Peyer's patch (tissue), 4 donors: ENCODE measurements around the gene TBCD. TPM values are rescaled to one million over a fixed set of nuclear protein-coding genes. Genes with fewer than 3 reads are reported as not detected.

ENCODE experiments used
- DNase-seq, 3 donors: peaks; one replicate each; pipeline ENCODE4 v3.0.0-alpha.2; 2017 to 2019
- H3K27ac ChIP-seq, 4 donors: fragments of 200-600 bp; sonication (generic); one replicate each; pipeline ENCODE4 v1.5.1; 2016 to 2019
- H3K27me3 ChIP-seq, 2 donors: fragments of 200-600 bp; sonication (generic); one replicate each; pipeline ENCODE4 v1.5.1; 2019
- H3K36me3 ChIP-seq, 3 donors: fragments of 200-600 bp; sonication (generic); one replicate each; pipeline ENCODE4 v1.5.1; 2016 to 2019
- H3K4me1 ChIP-seq, 4 donors: fragments of 200-600 bp; sonication (generic); one replicate each; pipeline ENCODE4 v1.5.1; 2016 to 2019
- H3K4me3 ChIP-seq, 4 donors: fragments of 200-600 bp; sonication (generic); 1 replicate in 3 of 4; 2 replicates in 1 of 4; pipeline ENCODE4 v1.5.1; 2016 to 2019; ENCODE audit warnings: mild to moderate bottlenecking in 1 of 4
- H3K9me3 ChIP-seq, 4 donors: fragments of 200-600 bp; sonication (generic); one replicate each; pipeline ENCODE4 v1.5.1; 2016 to 2019; ENCODE audit warnings: mild to moderate bottlenecking in 1 of 4
- CTCF ChIP-seq, 6 experiments: fragments of 450-650 bp in 4 of 6; fragments of 200-600 bp in 2 of 6; sonication (generic) in 1 of 6; IDR thresholded peaks; one replicate each; pipeline ENCODE4 v1.5.1; 2017 to 2019; ENCODE audit warnings: antibody characterized with exemption in 6 of 6, mild to moderate bottlenecking in 3 of 6, moderate library complexity in 1 of 6
- POLR2A ChIP-seq, 2 donors: fragments of 450-650 bp; IDR thresholded peaks; one replicate each; pipeline ENCODE4 v1.5.1; 2017; ENCODE audit warnings: antibody characterized with exemption in 2 of 2, mild to moderate bottlenecking in 2 of 2, moderate library complexity in 2 of 2
- total RNA-seq, 4 donors: library from RNA; depleted of rRNA; stranded (reverse); fragments of >200 nt; gene quantifications; one replicate each; pipeline ENCODE4 v1.1.0, GENCODE V29; 2016

TBCD gene
- total RNA-seq, 4 donors from 2014 or later: 58.7 to 130 (median 74.8) TPM

GRCh38 chr17:82900741-82901140, 148.9 kb downstream of the TBCD start:
- no peaks in the 10 kb centered on the region for H3K4me1 ChIP-seq
- peaks cover 0 to 12% (median 0%) of the 10 kb centered on the region in 3 donors for H3K36me3 ChIP-seq
- no peaks in the 10 kb centered on the region for H3K27me3 ChIP-seq
- H3K9me3 ChIP-seq: no peaks in the 10 kb centered on the region
- DNase-seq: no peak
- no peak overlapping the region for H3K27ac ChIP-seq
- no peak overlapping the region for H3K4me3 ChIP-seq
- TF ChIP-seq POLR2A (IDR thresholded peaks at IDR 0.05) (no peak), CTCF (IDR thresholded peaks at IDR 0.05) (no peak)

- Histone ChIP-seq H3K36me3 (peaks cover 0 to 18% (median 0%) of the 10 kb centered on the region in 3 donors), H3K4me3 (no peak overlapping the region), H3K9me3 (no peaks in the 10 kb centered on the region), H3K27me3 (no peaks in the 10 kb centered on the region), H3K4me1 (no peaks in the 10 kb centered on the region), H3K27ac (no peak overlapping the region)
- TF ChIP-seq POLR2A (IDR thresholded peaks at IDR 0.05) (no peak), CTCF (IDR thresholded peaks at IDR 0.05) (no peak)
- no peak for DNase-seq
Observed at GRCh38 chr17:82901356-82901755, 149.5 kb downstream of the TBCD start.

GRCh38 chr17:82901856-82902255, 150.0 kb downstream of the TBCD start:
- Histone ChIP-seq H3K4me3 (no peak overlapping the region), H3K4me1 (no peaks in the 10 kb centered on the region), H3K27ac (no peak overlapping the region), H3K27me3 (no peaks in the 10 kb centered on the region), H3K36me3 (peaks cover 0 to 21% (median 0%) of the 10 kb centered on the region in 3 donors), H3K9me3 (no peaks in the 10 kb centered on the region)
- no peak for DNase-seq
- TF ChIP-seq POLR2A (IDR thresholded peaks at IDR 0.05) (no peak), CTCF (IDR thresholded peaks at IDR 0.05) (no peak)

GRCh38 chr17:82902972-82903874, 151.4 kb downstream of the TBCD start:
- H3K27me3 ChIP-seq: no peaks in the 10 kb centered on the region
- no peak overlapping the region for H3K27ac ChIP-seq
- no peak for TF ChIP-seq POLR2A (IDR thresholded peaks at IDR 0.05)
- no peak for TF ChIP-seq CTCF (IDR thresholded peaks at IDR 0.05)
- no peak overlapping the region for H3K4me3 ChIP-seq
- H3K36me3 ChIP-seq: peaks cover 0 to 25% (median 0%) of the 10 kb centered on the region in 3 donors
- H3K4me1 ChIP-seq: no peaks in the 10 kb centered on the region
- H3K9me3 ChIP-seq: no peaks in the 10 kb centered on the region
- DNase-seq: no peak

GRCh38 chr17:82905130-82905529, 153.3 kb downstream of the TBCD start:
- Histone ChIP-seq H3K9me3 (no peaks in the 10 kb centered on the region), H3K36me3 (peaks cover 0 to 25% (median 0%) of the 10 kb centered on the region in 3 donors), H3K27me3 (no peaks in the 10 kb centered on the region), H3K4me3 (no peak overlapping the region), H3K27ac (no peak overlapping the region), H3K4me1 (no peaks in the 10 kb centered on the region)
- no peak for DNase-seq
- TF ChIP-seq POLR2A (IDR thresholded peaks at IDR 0.05) (no peak), CTCF (IDR thresholded peaks at IDR 0.05) (no peak)
